ENCODE measurements around the gene SCN4A. TPM values are rescaled to one million over a fixed set of nuclear protein-coding genes. Genes with fewer than 3 reads are reported as not detected.
"Not testable (repeated sequence)": the region's sequence is repeated elsewhere in the genome, so short reads cannot be mapped to it uniquely, and the experiment has no call there.

The SCN4A gene
- 0.64 TPM for polyA plus RNA-seq (2012; ENCODE audit: missing spikeins)

- no peak for TF ChIP-seq POLR2A (IDR thresholded peaks at IDR 0.05; ENCODE audit: low read depth, low read length)
- FAIRE-seq (no peak), DNase-seq (ENCODE audit: insufficient read length) (no peak)
Measured at GRCh38 chr17:63972796-63973195, at the start of gene SCN4A. SCN4A (minus strand) TSS chr17:63972918; CDS start chr17:63972841, 77 bp downstream.

GRCh38 chr17:64020056-64020766 lies 47.5 kb upstream of the SCN4A start, which contains the start of gene ICAM2:
ICAM2 (minus strand) TSS chr17:64020633; CDS start chr17:64006691, 13,942 bp downstream.
- TF ChIP-seq POLR2A (IDR thresholded peaks at IDR 0.05; ENCODE audit: low read depth, low read length) (peak; percentile 89), POLR2AphosphoS5 (IDR thresholded peaks at IDR 0.05; ENCODE audit: low read depth, low read length) (peak; percentile 88), TAF1 (IDR thresholded peaks at IDR 0.05; ENCODE audit: borderline replicate concordance, low read depth, low read length) (0 out of 2 replicates have a peak, but pooled peaks have one; percentile 56)
- no peak for DNase-seq (ENCODE audit: insufficient read length)
- FAIRE-seq: peak; percentile 89

GRCh38 chr17:64019551-64019961 lies 46.8 kb upstream of the SCN4A start:
- not testable (repeated sequence) for FAIRE-seq; DNase-seq (ENCODE audit: insufficient read length)

GRCh38 chr17:64017381-64017980 lies 44.8 kb upstream of the SCN4A start:
- FAIRE-seq (no peak), DNase-seq (ENCODE audit: insufficient read length) (no peak)
- no peak for TF ChIP-seq TAF1 (IDR thresholded peaks at IDR 0.05; ENCODE audit: borderline replicate concordance, low read depth, low read length)
- TF ChIP-seq POLR2A (IDR thresholded peaks at IDR 0.05; ENCODE audit: low read depth, low read length): no peak
- TF ChIP-seq POLR2AphosphoS5 (IDR thresholded peaks at IDR 0.05; ENCODE audit: low read depth, low read length): no peak

GRCh38 chr17:64016974-64017373 lies 44.3 kb upstream of the SCN4A start:
- FAIRE-seq (no peak), DNase-seq (ENCODE audit: insufficient read length) (no peak)
- TF ChIP-seq POLR2AphosphoS5 (IDR thresholded peaks at IDR 0.05; ENCODE audit: low read depth, low read length) (no peak), TAF1 (IDR thresholded peaks at IDR 0.05; ENCODE audit: borderline replicate concordance, low read depth, low read length) (no peak), POLR2A (IDR thresholded peaks at IDR 0.05; ENCODE audit: low read depth, low read length) (no peak)

GRCh38 chr17:64016231-64016784 lies 43.6 kb upstream of the SCN4A start:
- FAIRE-seq: peak; percentile 92
- DNase-seq (ENCODE audit: insufficient read length): no peak
- TF ChIP-seq POLR2AphosphoS5 (IDR thresholded peaks at IDR 0.05; ENCODE audit: low read depth, low read length) (no peak), TAF1 (IDR thresholded peaks at IDR 0.05; ENCODE audit: borderline replicate concordance, low read depth, low read length) (no peak), POLR2A (IDR thresholded peaks at IDR 0.05; ENCODE audit: low read depth, low read length) (no peak)

GRCh38 chr17:64015447-64015846 lies 42.7 kb upstream of the SCN4A start:
- no peak for FAIRE-seq
- TF ChIP-seq POLR2A (IDR thresholded peaks at IDR 0.05; ENCODE audit: low read depth, low read length): no peak
- no peak for TF ChIP-seq POLR2AphosphoS5 (IDR thresholded peaks at IDR 0.05; ENCODE audit: low read depth, low read length)
- no peak for TF ChIP-seq TAF1 (IDR thresholded peaks at IDR 0.05; ENCODE audit: borderline replicate concordance, low read depth, low read length)
- DNase-seq (ENCODE audit: insufficient read length): no peak

DNA sequence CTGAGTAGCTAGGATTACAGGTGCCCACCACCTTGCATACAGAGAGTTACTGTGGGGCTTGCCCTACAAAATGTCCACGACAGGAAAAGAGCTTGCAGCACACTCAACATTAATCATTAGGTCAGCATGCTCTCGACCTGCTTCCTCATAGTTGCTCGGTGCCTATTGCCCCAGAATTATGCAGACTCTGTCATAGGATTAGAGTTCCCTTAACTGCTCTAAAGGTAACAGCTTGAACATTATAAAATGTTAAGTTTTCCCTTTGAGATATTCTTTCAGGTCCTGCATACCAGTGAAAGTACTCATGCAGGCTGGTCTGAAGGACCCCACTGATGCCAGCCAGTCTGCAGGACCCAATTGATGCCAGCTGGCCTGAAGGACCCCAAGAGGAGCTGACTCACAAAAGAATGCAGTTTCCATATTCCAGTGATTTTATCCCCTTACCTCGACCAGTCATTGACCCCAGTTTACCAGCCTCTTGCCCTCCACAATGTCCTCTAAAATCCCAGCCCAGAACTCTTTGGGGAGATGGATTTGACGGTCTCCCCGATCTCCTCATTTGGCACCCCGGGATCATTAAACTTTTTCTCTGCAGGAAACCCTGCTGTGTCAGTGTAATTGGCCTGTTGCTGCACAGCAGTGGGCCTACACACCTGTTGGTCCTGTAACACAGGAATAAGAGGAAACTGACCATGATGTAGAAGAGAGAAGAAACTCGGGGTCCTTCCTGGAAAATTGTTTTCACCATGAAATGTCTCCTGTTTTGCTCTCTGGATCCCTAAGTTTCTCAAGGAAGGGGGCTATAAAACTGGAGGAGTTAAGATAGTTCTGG lies 37.1 kb upstream of the SCN4A start:
- FAIRE-seq: no peak
- TF ChIP-seq POLR2A (IDR thresholded peaks at IDR 0.05; ENCODE audit: low read depth, low read length): no peak

GRCh38 chr17:64008830-64009229 lies 36.1 kb upstream of the SCN4A start:
- no peak for DNase-seq (ENCODE audit: insufficient read length)
- no peak for FAIRE-seq
- TF ChIP-seq TAF1 (IDR thresholded peaks at IDR 0.05; ENCODE audit: borderline replicate concordance, low read depth, low read length) (no peak), POLR2A (IDR thresholded peaks at IDR 0.05; ENCODE audit: low read depth, low read length) (no peak), POLR2AphosphoS5 (IDR thresholded peaks at IDR 0.05; ENCODE audit: low read depth, low read length) (no peak)

More for the DNA sequence above, 37.1 kb upstream of the SCN4A start:
- DNase-seq (ENCODE audit: insufficient read length): no peak

- no peak for FAIRE-seq
- TF ChIP-seq TAF1 (IDR thresholded peaks at IDR 0.05; ENCODE audit: borderline replicate concordance, low read depth, low read length): no peak
- TF ChIP-seq POLR2A (IDR thresholded peaks at IDR 0.05; ENCODE audit: low read depth, low read length): no peak
- TF ChIP-seq POLR2AphosphoS5 (IDR thresholded peaks at IDR 0.05; ENCODE audit: low read depth, low read length): no peak
- no peak for DNase-seq (ENCODE audit: insufficient read length)
Measured at GRCh38 chr17:64008346-64008745, 35.6 kb upstream of the SCN4A start.

- FAIRE-seq (no peak), DNase-seq (ENCODE audit: insufficient read length) (no peak)
- no peak for TF ChIP-seq POLR2AphosphoS5 (IDR thresholded peaks at IDR 0.05; ENCODE audit: low read depth, low read length)
- no peak for TF ChIP-seq POLR2A (IDR thresholded peaks at IDR 0.05; ENCODE audit: low read depth, low read length)
- no peak for TF ChIP-seq TAF1 (IDR thresholded peaks at IDR 0.05; ENCODE audit: borderline replicate concordance, low read depth, low read length)
Measured at GRCh38 chr17:64007838-64008282, 35.1 kb upstream of the SCN4A start.

DNA sequence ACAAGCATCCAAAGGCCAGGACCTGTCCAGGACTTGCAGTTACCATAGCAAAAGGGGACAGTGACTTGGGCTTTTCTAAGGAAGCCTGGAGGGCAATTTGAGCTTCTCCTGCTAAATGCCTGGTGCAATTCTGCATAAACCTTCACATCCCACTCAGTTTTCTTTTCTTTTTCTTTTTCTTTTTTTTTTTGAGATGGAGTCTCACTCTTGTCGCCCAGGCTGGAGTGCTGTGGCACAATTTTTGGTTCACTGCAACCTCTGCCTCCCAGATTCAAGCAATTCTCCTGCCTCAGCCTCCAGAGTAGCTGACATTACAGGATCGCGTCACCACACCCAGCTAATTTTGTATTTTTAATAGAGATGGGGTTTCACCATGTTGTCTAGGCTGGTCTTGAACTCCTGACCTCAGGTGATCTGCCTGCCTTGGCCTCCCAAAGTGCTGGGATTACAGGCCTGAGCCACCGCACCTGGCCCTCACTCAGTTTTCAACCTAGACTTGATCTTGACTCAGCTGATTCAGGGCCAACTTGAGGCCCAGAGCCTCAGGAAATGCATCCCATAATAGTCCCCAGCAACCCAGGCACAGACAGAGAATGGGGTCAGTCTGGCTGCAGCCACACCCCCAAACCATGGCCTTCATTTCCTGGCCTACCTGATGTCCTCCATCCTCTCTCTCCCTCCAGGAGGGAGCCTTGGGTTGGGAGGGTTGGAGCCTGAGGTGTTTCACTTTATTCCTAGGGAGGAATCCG lies 34.5 kb upstream of the SCN4A start:
- not testable (repeated sequence) for FAIRE-seq; DNase-seq (ENCODE audit: insufficient read length)
